ENCODE data around the gene ASB3.

GRCh38 chr2:53697092-53697491, 89.7 kb downstream of the ASB3 start:
- TF ChIP-seq, protein P1, sequence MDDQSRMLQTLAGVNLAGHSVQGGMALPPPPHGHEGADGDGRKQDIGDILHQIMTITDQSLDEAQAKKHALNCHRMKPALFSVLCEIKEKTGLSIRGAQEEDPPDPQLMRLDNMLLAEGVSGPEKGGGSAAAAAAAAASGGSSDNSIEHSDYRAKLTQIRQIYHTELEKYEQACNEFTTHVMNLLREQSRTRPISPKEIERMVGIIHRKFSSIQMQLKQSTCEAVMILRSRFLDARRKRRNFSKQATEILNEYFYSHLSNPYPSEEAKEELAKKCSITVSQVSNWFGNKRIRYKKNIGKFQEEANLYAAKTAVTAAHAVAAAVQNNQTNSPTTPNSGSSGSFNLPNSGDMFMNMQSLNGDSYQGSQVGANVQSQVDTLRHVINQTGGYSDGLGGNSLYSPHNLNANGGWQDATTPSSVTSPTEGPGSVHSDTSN (IDR thresholded peaks at IDR 0.05), result no peak
- TF ChIP-seq POLR2A (IDR thresholded peaks at IDR 0.05; ENCODE audit: low read length) (no peak), ESRRA (IDR thresholded peaks at IDR 0.05; ENCODE audit: borderline replicate concordance, low read length) (no peak)
- TF ChIP-seq, protein P2, sequence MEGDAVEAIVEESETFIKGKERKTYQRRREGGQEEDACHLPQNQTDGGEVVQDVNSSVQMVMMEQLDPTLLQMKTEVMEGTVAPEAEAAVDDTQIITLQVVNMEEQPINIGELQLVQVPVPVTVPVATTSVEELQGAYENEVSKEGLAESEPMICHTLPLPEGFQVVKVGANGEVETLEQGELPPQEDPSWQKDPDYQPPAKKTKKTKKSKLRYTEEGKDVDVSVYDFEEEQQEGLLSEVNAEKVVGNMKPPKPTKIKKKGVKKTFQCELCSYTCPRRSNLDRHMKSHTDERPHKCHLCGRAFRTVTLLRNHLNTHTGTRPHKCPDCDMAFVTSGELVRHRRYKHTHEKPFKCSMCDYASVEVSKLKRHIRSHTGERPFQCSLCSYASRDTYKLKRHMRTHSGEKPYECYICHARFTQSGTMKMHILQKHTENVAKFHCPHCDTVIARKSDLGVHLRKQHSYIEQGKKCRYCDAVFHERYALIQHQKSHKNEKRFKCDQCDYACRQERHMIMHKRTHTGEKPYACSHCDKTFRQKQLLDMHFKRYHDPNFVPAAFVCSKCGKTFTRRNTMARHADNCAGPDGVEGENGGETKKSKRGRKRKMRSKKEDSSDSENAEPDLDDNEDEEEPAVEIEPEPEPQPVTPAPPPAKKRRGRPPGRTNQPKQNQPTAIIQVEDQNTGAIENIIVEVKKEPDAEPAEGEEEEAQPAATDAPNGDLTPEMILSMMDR (IDR thresholded peaks at IDR 0.05), result no peak
